Heart right ventricle (tissue), 16 donors: Measurements from ENCODE around the gene NEUROD2. TPM values are rescaled to one million over a fixed set of nuclear protein-coding genes. Genes with fewer than 3 reads are reported as not detected.

ENCODE experiments used
- ATAC-seq, 8 donors: fragments of 200-7000 bp; cut with Tn5 transposase; one replicate each; pipeline ENCODE4 v1.9.1; 2020; ENCODE audit warnings: mild to moderate bottlenecking in 8 of 8, moderate library complexity in 8 of 8, moderate number of reproducible peaks in 1 of 8
- DNase-seq, 2 donors: peaks; one replicate each; pipeline ENCODE4 v3.0.0-alpha.2; 2020
- H3K27ac ChIP-seq, 10 donors: fragments of 200-600 bp; sonication (generic) in 2 of 10; one replicate each; pipeline versions ENCODE4 v1.5.0 to v1.8.0; 2020 to 2022; ENCODE audit warnings: mild to moderate bottlenecking in 3 of 10
- H3K27me3 ChIP-seq, 7 donors: fragments of 200-600 bp; one replicate each; pipeline ENCODE4 v1.8.0; 2021 to 2022; ENCODE audit warnings: mild to moderate bottlenecking in 2 of 7
- H3K36me3 ChIP-seq, 9 donors: fragments of 200-600 bp; sonication (generic) in 1 of 9; one replicate each; pipeline versions ENCODE4 v1.5.0 to v1.8.0; 2020 to 2022; ENCODE audit warnings: mild to moderate bottlenecking in 2 of 9
- H3K4me1 ChIP-seq, 9 donors: fragments of 200-600 bp; sonication (generic) in 1 of 9; one replicate each; pipeline versions ENCODE4 v1.5.0 to v1.8.0; 2020 to 2022; ENCODE audit warnings: mild to moderate bottlenecking in 4 of 9
- H3K4me3 ChIP-seq, 10 donors: fragments of 200-600 bp; sonication (generic) in 2 of 10; one replicate each; pipeline versions ENCODE4 v1.5.0 to v1.8.0; 2020 to 2022; ENCODE audit warnings: mild to moderate bottlenecking in 7 of 10, moderate library complexity in 2 of 10
- H3K9me3 ChIP-seq, 11 donors: fragments of 200-600 bp in 10 of 11; sonication (generic) in 2 of 11; one replicate each; pipeline versions ENCODE4 v1.5.0 to v1.8.0; 2013 to 2022; ENCODE audit warnings: mild to moderate bottlenecking in 2 of 11, control low read depth in 1 of 11, moderate library complexity in 1 of 11
- CTCF ChIP-seq, 9 donors: fragments of 200-600 bp; sonication (generic) in 2 of 9; IDR thresholded peaks; one replicate each; pipeline versions ENCODE4 v1.5.0 to v1.8.0; 2021 to 2022; ENCODE audit warnings: antibody characterized with exemption in 9 of 9, mild to moderate bottlenecking in 5 of 9, moderate library complexity in 1 of 9
- WGBS, 2 donors: extraction: QIAGEN DNeasy Blood & Tissue Kit; methylation state at CpG; one replicate each; pipeline ENCODE4 v1.1.7; 2013; ENCODE audit warnings: inconsistent platforms in 1 of 2; 5-methylcytosine and 5-hydroxymethylcytosine counted together
- intact Hi-C, 10 donors: fragments of 100-400 bp; cut with DNase I; formaldehyde crosslinking; loops; one replicate each; pipeline versions ENCODE4 v1.11.1 to v1.14.2; 2022
- polyA plus RNA-seq, 2 donors: library from polyadenylated mRNA; stranded (reverse); fragments of 200-250 nt; gene quantifications; one replicate each; pipeline ENCODE4 v1.2.3, GENCODE V29; 2013
- total RNA-seq, 10 donors: library from RNA; stranded (reverse); fragmentation: NEBNext Ultra II Directional in 3 of 10; extraction: Animal tissue kit (Norgen Biotek cat#: 25700) in 3 of 10; gene quantifications; one replicate each; pipeline versions ENCODE4 v1.2.1 to v1.2.4, GENCODE V29; 2021 to 2023
- donor health status: Arrhythmogenic right ventricular cardiomyopathy.
- donor health status: ischemic (EF 13 %, LVEDD 7.1; RV severe dilation, severe dysfunction).
- donor health status: healthy with polysubstance abuse.
- donor health status: DM: no; HTN: yes; CAD: no.
- donor health status: DM: no; HTN: no; CAD: no.
- donor health status: ischemic (EF 25% LVEDD 6.9; RV normal size, moderate dysfunction).
- donor health status: ischemic (EF 25% LVEDD 5.7; RV mildly dilated, moderate dysfunction).
- donor health status: healthy.
- donor health status: DM: yes; HTN: yes; CAD: no.
- donor health status: Ischemic cardiomyopathy.
- donor health status: ischemic (EF 35%, LVEDD 5.7; RV mildly dilated, moderate dysfunction).
- donor health status: nonischemic (EF 11% LVEDD 7.7; RV severe dilation, severe dysfunction).
- donor health status: DM: yes; HTN: yes; CAD: no.
- donor health status: PGD.
- donor health status: ischemic (EF 29% LVEDD 5.4; RV normal size, mild dysfunction).
- donor health status: nonischemic (EF 23%, LVEDD 6.1; RV moderate dilation, normal function).

Gene NEUROD2
- total and polyA plus RNA-seq, 12 donors, result not detected

- intact Hi-C loops, result no loop called here
- ATAC-seq (no peak), DNase-seq (no peak)
- H3K4me3 ChIP-seq, result no peak overlapping the region
- H3K4me1 ChIP-seq, result peaks cover 23 to 64% (median 48%) of the 10 kb centered on the region in 9 donors
- H3K27me3 ChIP-seq, result peaks cover 49 to 100% (median 100%) of the 10 kb centered on the region in 7 donors
- WGBS, 2 donors, result 25 to 29% methylated on average over 4 of the region's 4 CpGs
- H3K36me3 ChIP-seq, result no peaks in the 10 kb centered on the region
- no peak for TF ChIP-seq CTCF (IDR thresholded peaks at IDR 0.05)
- H3K9me3 ChIP-seq, result no peaks in the 10 kb centered on the region
- no peak overlapping the region for H3K27ac ChIP-seq
Observed at GRCh38 chr17:39602533-39603303, 5.0 kb downstream of the NEUROD2 start.

- 27 to 31% methylated on average over 12 of the region's 12 CpGs for WGBS, 2 donors
- H3K9me3 ChIP-seq, result no peaks in the 10 kb centered on the region
Observed at GRCh38 chr17:39601758-39602532, 5.8 kb downstream of the NEUROD2 start.

GRCh38 chr17:39600997-39601597 lies 6.6 kb downstream of the NEUROD2 start:
- ATAC-seq (no peak), DNase-seq (no peak)
- H3K36me3 ChIP-seq, result no peaks in the 10 kb centered on the region
- H3K4me1 ChIP-seq, result peaks cover 16 to 56% (median 39%) of the 10 kb centered on the region in 9 donors
- H3K27ac ChIP-seq, result no peak overlapping the region
- H3K4me3 ChIP-seq, result no peak overlapping the region
- whole genome bisulfite sequencing, 2 donors, result 3 to 7% methylated on average over 21 of the region's 21 CpGs
- TF ChIP-seq CTCF (IDR thresholded peaks at IDR 0.05), result no peak
- intact Hi-C loops, result no loop called here
- H3K9me3 ChIP-seq, result no peaks in the 10 kb centered on the region
- peaks cover 34 to 100% (median 100%) of the 10 kb centered on the region in 7 donors for H3K27me3 ChIP-seq

More at GRCh38 chr17:39601758-39602532, 5.8 kb downstream of the NEUROD2 start:
- peaks cover 23 to 62% (median 47%) of the 10 kb centered on the region in 9 donors for H3K4me1 ChIP-seq
- ATAC-seq (no peak), DNase-seq (no peak)
- intact Hi-C loops, result no loop called here
- no peak overlapping the region for H3K4me3 ChIP-seq
- no peak for TF ChIP-seq CTCF (IDR thresholded peaks at IDR 0.05)
- no peaks in the 10 kb centered on the region for H3K36me3 ChIP-seq
- peaks cover 42 to 100% (median 100%) of the 10 kb centered on the region in 7 donors for H3K27me3 ChIP-seq
- H3K27ac ChIP-seq, result no peak overlapping the region

- TF ChIP-seq CTCF (IDR thresholded peaks at IDR 0.05), result no peak
- peaks cover 27 to 100% (median 100%) of the 10 kb centered on the region in 7 donors for H3K27me3 ChIP-seq
- no peaks in the 10 kb centered on the region for H3K36me3 ChIP-seq
- no peaks in the 10 kb centered on the region for H3K9me3 ChIP-seq
- no peak overlapping the region for H3K4me3 ChIP-seq
- no peak overlapping the region for H3K27ac ChIP-seq
- intact Hi-C loops, result no loop called here
- DNase-seq, result no peak
- H3K4me1 ChIP-seq, result peaks cover 10 to 50% (median 34%) of the 10 kb centered on the region in 9 donors
- no peak for ATAC-seq
- 4 to 5% methylated on average over 13 of the region's 13 CpGs for WGBS, 2 donors
Observed at GRCh38 chr17:39600288-39600996, 7.3 kb downstream of the NEUROD2 start.
